Caco-2 (cell line): ENCODE measurements around the gene STIM2. TPM values are rescaled to one million over a fixed set of nuclear protein-coding genes. Genes with fewer than 3 reads are reported as not detected.
A peak's percentile ranks its signal among the peaks of the same experiment; 100 is the strongest.

Experiments
- BruUV-seq: library from RNA; stranded (reverse); fragments of 400-500 nt; replicated peaks from 2 replicates; lab custom pipeline; 2021; lab: Mats Ljungman, UMichigan
- CTCF ChIA-PET: fragments of 300-600 bp; sonication (Branson Sonifier 250); formaldehyde crosslinking; loops from one replicate; lab custom pipeline; 2022; ENCODE audit warnings: antibody characterized with exemption; lab: Charles Lee
- POLR2A ChIA-PET: fragments of 300-600 bp; sonication (Branson Sonifier 250); formaldehyde crosslinking; loops from one replicate; lab custom pipeline; 2022; ENCODE audit warnings: antibody characterized with exemption; lab: Charles Lee
- DNase-seq, 2 experiments: peaks; one replicate each; pipeline versions ENCODE4 v3.0.0 to v3.0.0-alpha.2; 2020 to 2022
- H3K27me3 ChIP-seq: replicated peaks from 2 replicates; pipeline ENCODE4 v1.6.0; 2011; ENCODE audit warnings: low read length; ENCODE audit not compliant: control insufficient read depth, insufficient read depth
- H3K36me3 ChIP-seq: 2 replicates; pipeline ENCODE4 v1.5.1; 2011; ENCODE audit warnings: low read length; ENCODE audit not compliant: control insufficient read depth, insufficient read depth
- H3K4me1 ChIP-seq: fragments of 250-450 bp; sonication (Bioruptor Pico); 2 replicates; pipeline ENCODE4 v1.5.1; 2020; ENCODE audit warnings: mild to moderate bottlenecking
- H3K4me3 ChIP-seq: 2 replicates; pipeline ENCODE4 v1.5.1; 2011; ENCODE audit warnings: low read depth, mild to moderate bottlenecking, control low read depth, low read length
- H3K9me3 ChIP-seq: fragments of 250-450 bp; sonication (Bioruptor Pico); 2 replicates; pipeline ENCODE4 v1.5.1; 2020; ENCODE audit warnings: mild to moderate bottlenecking, moderate library complexity
- H3K27ac Mint-ChIP-seq: one replicate; pipeline ENCODE4 v1.8.0; 2022; ENCODE audit warnings: mixed read lengths; ENCODE audit not compliant: unreplicated experiment
- H3K27me3 Mint-ChIP-seq: one replicate; pipeline ENCODE4 v1.8.0; 2022; ENCODE audit warnings: mixed read lengths; ENCODE audit not compliant: insufficient read depth, unreplicated experiment
- H3K36me3 Mint-ChIP-seq: one replicate; pipeline ENCODE4 v1.8.0; 2022; ENCODE audit warnings: mild to moderate bottlenecking, mixed read lengths; ENCODE audit not compliant: insufficient read depth, unreplicated experiment
- H3K4me1 Mint-ChIP-seq: one replicate; pipeline ENCODE4 v1.8.0; 2022; ENCODE audit warnings: low read depth, mixed read lengths; ENCODE audit not compliant: unreplicated experiment
- H3K4me3 Mint-ChIP-seq: one replicate; pipeline ENCODE4 v1.8.0; 2022; ENCODE audit warnings: mild to moderate bottlenecking, moderate library complexity, mixed read lengths; ENCODE audit not compliant: unreplicated experiment
- H3K9me3 Mint-ChIP-seq: one replicate; pipeline ENCODE4 v1.8.0; 2022; ENCODE audit warnings: mixed read lengths; ENCODE audit not compliant: unreplicated experiment
- intact Hi-C: fragments of 100-400 bp; cut with micrococcal nuclease; formaldehyde crosslinking; loops from one replicate; pipeline ENCODE4 v1.10.0; 2022; ENCODE audit not compliant: unreplicated experiment
- total RNA-seq: library from RNA; stranded (reverse); gene quantifications from 2 replicates; pipeline ENCODE4 v1.2.3, GENCODE V29; 2022
- TF ChIP-seq, protein P1 (sequence below), 2 experiments: fragments of 200-600 bp in 1 of 2; IDR thresholded peaks; 1 replicate in 1 of 2; 2 replicates in 1 of 2; pipeline versions ENCODE4 v1.5.1 to v1.8.0; 2011 to 2022; ENCODE audit warnings: antibody characterized with exemption in 1 of 2, control low read depth in 1 of 2, inconsistent platforms in 1 of 2, low read depth in 1 of 2, low read length in 1 of 2, mild to moderate bottlenecking in 1 of 2, moderate library complexity in 1 of 2; ENCODE audit not compliant: insufficient read depth in 1 of 2, severe bottlenecking in 1 of 2, unreplicated experiment in 1 of 2

STIM2 gene
- total RNA-seq, 1 experiment from 2014 or later = 27.2 TPM

DNA sequence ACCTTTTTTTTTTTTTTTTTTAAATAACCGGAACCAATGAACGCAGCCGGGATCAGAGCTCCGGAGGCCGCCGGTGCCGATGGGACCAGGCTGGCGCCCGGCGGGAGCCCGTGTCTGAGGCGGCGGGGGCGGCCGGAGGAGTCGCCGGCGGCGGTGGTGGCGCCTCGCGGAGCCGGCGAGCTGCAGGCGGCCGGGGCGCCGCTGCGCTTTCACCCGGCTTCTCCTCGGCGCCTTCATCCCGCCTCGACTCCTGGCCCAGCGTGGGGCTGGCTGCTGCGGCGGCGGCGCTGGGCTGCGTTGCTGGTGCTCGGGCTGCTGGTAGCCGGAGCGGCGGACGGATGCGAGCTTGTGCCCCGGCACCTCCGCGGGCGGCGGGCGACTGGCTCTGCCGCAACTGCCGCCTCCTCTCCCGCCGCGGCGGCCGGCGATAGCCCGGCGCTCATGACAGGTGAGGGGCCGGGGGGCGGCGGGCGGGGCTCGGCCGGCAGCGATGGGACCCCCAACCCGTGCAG, 337 bp downstream of the STIM2 start:
- H3K4me1 Mint-ChIP-seq = peaks cover 20% of the 10 kb centered on the region
- peak overlapping the region; percentile 80 for H3K4me3 Mint-ChIP-seq
- no peaks in the 10 kb centered on the region for H3K27me3 Mint-ChIP-seq
- H3K4me3 ChIP-seq = peak overlapping the region; percentile 74
- H3K36me3 ChIP-seq = no peaks in the 10 kb centered on the region
- peak; percentile 45 to 62 for DNase-seq
- peak overlapping the region; percentile 85 for H3K27ac Mint-ChIP-seq
- no peaks in the 10 kb centered on the region for H3K9me3 Mint-ChIP-seq
- POLR2A ChIA-PET = interaction anchor here (0.6 to 0.7 kb wide), 3 partner anchors 82 to 423 kb away, joined by 3 to 4 read pairs (median 4); no protein-coding TSS in a partner anchor
- no peaks in the 10 kb centered on the region for H3K9me3 ChIP-seq
- no TSS peak for BruUV-seq
- peaks cover 11% of the 10 kb centered on the region for H3K4me1 ChIP-seq
- H3K36me3 Mint-ChIP-seq = peaks cover 19% of the 10 kb centered on the region
- intact Hi-C loops = loop anchor here (1.0 to 5.0 kb wide), 5 partner anchors 10 to 404 kb away; no protein-coding TSS in a partner anchor
- TF ChIP-seq, protein P1, sequence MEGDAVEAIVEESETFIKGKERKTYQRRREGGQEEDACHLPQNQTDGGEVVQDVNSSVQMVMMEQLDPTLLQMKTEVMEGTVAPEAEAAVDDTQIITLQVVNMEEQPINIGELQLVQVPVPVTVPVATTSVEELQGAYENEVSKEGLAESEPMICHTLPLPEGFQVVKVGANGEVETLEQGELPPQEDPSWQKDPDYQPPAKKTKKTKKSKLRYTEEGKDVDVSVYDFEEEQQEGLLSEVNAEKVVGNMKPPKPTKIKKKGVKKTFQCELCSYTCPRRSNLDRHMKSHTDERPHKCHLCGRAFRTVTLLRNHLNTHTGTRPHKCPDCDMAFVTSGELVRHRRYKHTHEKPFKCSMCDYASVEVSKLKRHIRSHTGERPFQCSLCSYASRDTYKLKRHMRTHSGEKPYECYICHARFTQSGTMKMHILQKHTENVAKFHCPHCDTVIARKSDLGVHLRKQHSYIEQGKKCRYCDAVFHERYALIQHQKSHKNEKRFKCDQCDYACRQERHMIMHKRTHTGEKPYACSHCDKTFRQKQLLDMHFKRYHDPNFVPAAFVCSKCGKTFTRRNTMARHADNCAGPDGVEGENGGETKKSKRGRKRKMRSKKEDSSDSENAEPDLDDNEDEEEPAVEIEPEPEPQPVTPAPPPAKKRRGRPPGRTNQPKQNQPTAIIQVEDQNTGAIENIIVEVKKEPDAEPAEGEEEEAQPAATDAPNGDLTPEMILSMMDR (IDR thresholded peaks at IDR 0.05; ENCODE audit: insufficient read depth in 1 of 2, low read depth in 1 of 2, low read length in 1 of 2, severe bottlenecking in 1 of 2, unreplicated experiment in 1 of 2) = no peak
- no peaks in the 10 kb centered on the region for H3K27me3 ChIP-seq
- CTCF ChIA-PET = interaction anchor here (0.6 to 0.8 kb wide), 3 partner anchors 13 to 351 kb away, joined by 3 to 8 read pairs (median 5); no protein-coding TSS in a partner anchor

GRCh38 chr4:26861434-26862186, 969 bp downstream of the STIM2 start:
- H3K4me1 ChIP-seq = peaks cover 11% of the 10 kb centered on the region
- no peaks in the 10 kb centered on the region for H3K36me3 ChIP-seq
- Mint-ChIP-seq H3K36me3 (peaks cover 19% of the 10 kb centered on the region), H3K9me3 (no peaks in the 10 kb centered on the region), H3K27ac (peak overlapping the region; percentile 85), H3K4me1 (peaks cover 27% of the 10 kb centered on the region), H3K4me3 (peak overlapping the region; percentile 80), H3K27me3 (no peaks in the 10 kb centered on the region)
- CTCF ChIA-PET = interaction anchor here (0.6 to 0.8 kb wide), 2 partner anchors 13 to 71 kb away, joined by 3 to 8 read pairs; no protein-coding TSS in a partner anchor
- no peaks in the 10 kb centered on the region for H3K27me3 ChIP-seq
- POLR2A ChIA-PET = interaction anchor here (0.6 to 0.7 kb wide), 5 partner anchors 82 to 424 kb away, joined by 3 to 4 read pairs (median 3); no protein-coding TSS in a partner anchor
- BruUV-seq = no TSS peak
- H3K4me3 ChIP-seq = peak overlapping the region; percentile 74
- no peaks in the 10 kb centered on the region for H3K9me3 ChIP-seq
- intact Hi-C loops = loop anchor here (1.0 to 5.0 kb wide), 5 partner anchors 10 to 404 kb away; no protein-coding TSS in a partner anchor
- DNase-seq = peak; percentile 55 to 58
- TF ChIP-seq, protein P1 (IDR thresholded peaks at IDR 0.05; ENCODE audit: insufficient read depth in 1 of 2, low read depth in 1 of 2, low read length in 1 of 2, severe bottlenecking in 1 of 2, unreplicated experiment in 1 of 2) = no peak

GRCh38 chr4:26862381-26862915, 1.8 kb downstream of the STIM2 start:
- peak overlapping the region; percentile 74 for H3K4me3 ChIP-seq
- POLR2A ChIA-PET = no interaction called here
- Mint-ChIP-seq H3K27ac (no peak overlapping the region), H3K36me3 (peaks cover 17% of the 10 kb centered on the region), H3K27me3 (no peaks in the 10 kb centered on the region), H3K9me3 (no peaks in the 10 kb centered on the region), H3K4me1 (peaks cover 32% of the 10 kb centered on the region), H3K4me3 (peak overlapping the region; percentile 80)
- intact Hi-C loops = loop anchor here (5.0 kb wide), 1 partner anchor 405 kb away; no protein-coding TSS in a partner anchor
- TSS peak; percentile 31 for BruUV-seq
- no peak for DNase-seq
- H3K4me1 ChIP-seq = peaks cover 15% of the 10 kb centered on the region
- no peaks in the 10 kb centered on the region for H3K9me3 ChIP-seq
- CTCF ChIA-PET = no interaction called here
- H3K36me3 ChIP-seq = no peaks in the 10 kb centered on the region
- TF ChIP-seq, protein P1 (IDR thresholded peaks at IDR 0.05; ENCODE audit: insufficient read depth in 1 of 2, low read depth in 1 of 2, low read length in 1 of 2, severe bottlenecking in 1 of 2, unreplicated experiment in 1 of 2) = no peak
- no peaks in the 10 kb centered on the region for H3K27me3 ChIP-seq
